ENCODE results near the gene ATXN7.

The ATXN7 gene

DNA sequence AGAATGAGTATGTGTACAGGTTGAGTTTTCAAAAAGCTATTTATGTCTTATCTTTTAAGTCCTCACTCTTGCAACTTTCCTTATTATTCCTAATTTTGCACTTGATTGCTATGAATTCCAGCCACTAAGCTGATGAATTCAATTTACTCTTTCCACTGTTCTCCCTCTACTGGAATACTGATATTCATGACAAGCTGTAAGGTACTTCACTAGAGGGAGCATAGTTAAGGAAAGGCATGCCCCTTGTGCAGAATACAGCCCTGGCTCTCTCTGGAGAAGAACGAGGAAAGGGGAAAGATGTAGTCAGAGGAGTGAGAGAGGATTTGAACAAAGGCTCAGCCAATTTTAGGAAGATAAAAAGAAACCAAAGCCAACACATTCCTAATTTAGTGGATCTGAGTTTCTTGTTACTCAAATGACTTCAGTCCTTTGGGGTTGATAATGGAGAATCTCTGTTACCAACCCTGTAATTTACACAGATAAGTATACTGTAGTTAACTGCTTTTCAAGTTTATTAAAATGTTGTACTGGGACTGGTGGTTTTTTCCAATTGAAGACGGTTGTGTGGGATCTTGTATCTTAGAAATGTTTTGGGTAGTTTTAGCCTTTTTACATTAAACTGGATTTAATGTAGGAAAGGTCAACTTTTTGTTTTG lies 44.5 kb downstream of the ATXN7 start:
- no peak for DNase-seq (ENCODE audit: low read depth in 2 of 2)

DNA sequence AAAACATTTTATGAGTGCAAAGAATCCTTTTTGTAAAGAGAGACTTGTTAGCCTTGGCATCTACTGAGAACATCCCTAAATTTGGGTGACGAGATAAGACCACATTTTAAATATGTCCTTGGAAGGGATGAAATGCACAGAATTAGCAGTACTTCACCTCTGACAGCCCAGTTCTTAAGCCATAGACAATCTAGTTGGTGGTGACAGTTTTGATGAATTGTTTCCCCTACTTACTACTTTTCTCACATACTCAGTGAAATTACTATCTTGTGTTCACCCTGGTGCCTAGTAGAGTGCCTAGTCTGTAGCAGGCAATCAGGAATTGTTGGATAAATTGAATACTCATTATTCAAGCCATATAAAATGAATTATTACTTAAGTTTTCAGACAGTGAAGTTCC lies 45.1 kb downstream of the ATXN7 start:
- DNase-seq (ENCODE audit: low read depth in 2 of 2) = no peak

DNA sequence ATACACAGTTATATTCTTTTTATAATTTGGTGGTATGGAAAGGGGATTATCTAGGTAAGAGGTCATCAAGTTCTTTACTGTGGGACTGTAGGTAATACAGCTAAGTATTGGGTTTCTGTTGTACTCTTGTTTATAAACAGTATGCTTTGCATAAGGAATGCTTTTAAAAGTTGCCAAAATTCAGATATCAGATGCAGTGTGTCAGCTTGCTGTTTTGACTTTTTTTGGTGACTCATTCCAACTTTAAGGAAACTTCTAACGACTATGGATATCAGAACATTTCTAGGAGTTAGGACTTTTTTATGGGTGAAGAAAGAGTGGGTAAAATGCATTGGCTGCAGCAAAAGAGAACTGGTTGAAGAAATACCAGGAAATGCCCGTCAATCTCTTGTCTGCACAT lies 45.8 kb downstream of the ATXN7 start:
- DNase-seq (ENCODE audit: low read depth in 2 of 2) = no peak

DNA sequence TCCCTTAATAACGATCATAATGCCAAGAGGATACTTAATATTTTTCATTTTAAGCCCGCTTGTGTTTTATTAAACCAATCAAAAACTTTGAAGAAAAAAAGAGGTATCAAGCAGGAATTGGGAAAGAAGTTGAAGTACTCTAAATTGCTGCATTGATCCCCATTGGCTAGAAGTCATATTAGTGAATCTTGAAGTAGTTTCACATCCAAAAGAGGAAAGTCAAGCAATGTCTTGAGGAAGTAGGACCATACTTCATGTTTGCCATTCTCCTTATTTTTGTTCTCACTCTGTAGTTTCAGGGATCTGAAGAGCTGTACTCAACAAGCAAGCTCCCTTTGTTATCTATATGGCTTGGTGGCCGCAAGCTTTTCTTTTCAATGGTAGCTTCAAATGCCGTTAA lies 46.3 kb downstream of the ATXN7 start:
- DNase-seq (ENCODE audit: low read depth in 2 of 2) = no peak

DNA sequence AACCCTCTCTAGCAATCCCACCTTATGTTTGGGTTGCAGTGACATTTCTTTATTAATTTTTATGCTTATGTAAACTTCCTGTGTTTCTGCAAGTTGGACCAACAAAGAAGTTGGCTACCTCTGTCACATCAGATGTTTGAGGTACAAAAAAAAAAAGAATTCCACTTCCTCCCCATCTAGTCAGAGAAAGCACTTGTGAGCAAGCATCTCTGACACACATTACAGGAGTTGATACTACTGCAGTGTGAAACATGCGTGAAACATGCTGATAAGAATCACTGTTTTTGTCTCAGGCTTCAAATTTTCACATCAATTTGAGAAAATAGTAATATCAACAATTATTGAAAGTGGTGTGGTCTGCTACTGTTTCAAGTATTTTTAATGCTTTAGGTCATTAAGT lies 47.2 kb downstream of the ATXN7 start:
- DNase-seq (ENCODE audit: low read depth in 2 of 2) = no peak

DNA sequence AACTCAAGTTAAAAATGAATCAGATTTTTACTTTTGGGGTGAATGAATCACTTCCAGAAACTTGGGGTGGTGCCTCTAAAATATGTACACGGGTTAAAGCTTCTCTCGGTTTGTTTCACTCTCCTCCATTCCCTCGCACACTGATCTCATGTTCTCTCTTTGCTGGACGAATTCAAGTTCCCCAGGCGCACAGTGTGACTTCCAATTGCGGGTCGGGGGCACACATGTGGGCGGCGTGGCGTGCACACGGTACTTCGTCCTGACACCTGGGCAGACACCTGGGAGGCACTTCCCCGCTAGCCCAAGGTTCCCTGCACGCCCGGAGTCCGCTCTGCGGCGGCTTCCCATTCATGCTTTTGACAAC lies 47.8 kb downstream of the ATXN7 start:
- no peak for DNase-seq (ENCODE audit: low read depth in 2 of 2)

DNA sequence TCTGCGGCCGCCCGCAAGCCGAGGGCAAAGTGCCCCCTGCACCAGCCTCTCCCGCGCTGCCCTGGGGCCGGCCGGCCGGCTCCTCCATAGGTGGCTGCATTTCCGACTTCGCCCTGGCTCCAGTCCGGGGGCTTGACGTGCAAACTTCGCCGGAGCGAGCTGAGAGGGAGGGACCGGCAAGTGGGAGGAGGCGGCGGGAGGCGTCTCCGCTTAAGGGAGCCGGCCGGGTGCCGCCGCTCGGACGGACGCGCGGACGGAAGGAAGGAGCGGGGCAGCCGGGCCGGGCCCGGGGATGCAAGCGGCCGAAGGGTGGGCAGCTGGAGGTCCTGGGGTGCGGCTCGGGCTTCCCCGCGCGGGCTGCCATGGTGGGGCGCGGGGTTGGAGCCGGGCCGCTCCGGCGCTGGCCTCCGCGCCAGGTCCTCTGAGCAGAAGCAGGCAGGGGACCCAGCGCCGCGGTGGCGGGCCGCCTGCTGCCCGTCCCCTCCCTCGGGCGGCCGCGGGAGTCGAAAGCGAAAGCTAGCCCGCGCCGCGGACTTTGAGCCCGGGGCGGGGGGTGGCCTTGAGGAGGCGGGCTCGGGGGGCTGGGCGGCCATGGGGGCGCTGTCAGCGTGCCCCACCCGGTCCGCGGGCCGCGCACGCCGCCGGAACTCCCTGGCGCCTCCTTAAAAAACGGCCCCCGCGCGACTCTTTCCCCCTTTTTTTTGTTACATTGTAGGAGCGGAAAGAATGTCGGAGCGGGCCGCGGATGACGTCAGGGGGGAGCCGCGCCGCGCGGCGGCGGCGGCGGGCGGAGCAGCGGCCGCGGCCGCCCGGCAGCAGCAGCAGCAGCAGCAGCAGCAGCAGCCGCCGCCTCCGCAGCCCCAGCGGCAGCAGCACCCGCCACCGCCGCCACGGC lies 48.5 kb downstream of the ATXN7 start, which contains the start of gene SCAANT1:
SCAANT1 (minus strand) TSS at position 511 of the 895 bp plus-strand sequence.
- DNase-seq (ENCODE audit: low read depth in 2 of 2) = peak; percentile 74

DNA sequence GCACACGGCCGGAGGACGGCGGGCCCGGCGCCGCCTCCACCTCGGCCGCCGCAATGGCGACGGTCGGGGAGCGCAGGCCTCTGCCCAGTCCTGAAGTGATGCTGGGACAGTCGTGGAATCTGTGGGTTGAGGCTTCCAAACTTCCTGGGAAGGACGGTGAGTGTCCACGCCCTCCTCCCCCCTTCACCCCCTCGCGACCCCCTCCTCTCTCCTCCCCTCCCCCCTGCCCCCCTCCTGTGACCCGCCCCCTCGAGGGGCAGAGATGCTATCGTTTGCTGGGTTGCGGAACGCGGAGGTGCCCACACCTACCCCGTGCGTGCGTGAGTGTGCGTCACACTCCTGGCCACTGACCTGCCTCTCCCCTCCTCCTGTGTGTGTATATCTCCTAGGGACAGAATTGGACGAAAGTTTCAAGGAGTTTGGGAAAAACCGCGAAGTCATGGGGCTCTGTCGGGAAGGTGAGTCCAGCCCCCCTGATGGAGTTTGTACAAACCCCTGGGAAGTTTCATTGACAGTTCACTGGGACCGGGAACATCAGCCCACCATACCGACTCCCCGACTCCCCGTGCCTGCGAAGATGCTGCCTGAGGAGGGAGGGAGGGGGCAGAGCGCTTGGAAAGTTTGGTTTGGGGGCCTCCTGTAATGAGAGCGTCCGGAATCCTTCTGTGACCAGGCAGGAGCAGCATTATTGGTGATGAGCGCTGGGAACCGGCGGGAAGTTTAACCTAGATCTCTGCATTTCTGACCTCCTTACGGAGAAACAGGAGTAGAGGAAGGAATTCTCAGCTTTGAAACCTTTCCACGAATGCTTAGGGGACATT lies 49.3 kb downstream of the ATXN7 start:
- no peak for DNase-seq (ENCODE audit: low read depth in 2 of 2)

DNA sequence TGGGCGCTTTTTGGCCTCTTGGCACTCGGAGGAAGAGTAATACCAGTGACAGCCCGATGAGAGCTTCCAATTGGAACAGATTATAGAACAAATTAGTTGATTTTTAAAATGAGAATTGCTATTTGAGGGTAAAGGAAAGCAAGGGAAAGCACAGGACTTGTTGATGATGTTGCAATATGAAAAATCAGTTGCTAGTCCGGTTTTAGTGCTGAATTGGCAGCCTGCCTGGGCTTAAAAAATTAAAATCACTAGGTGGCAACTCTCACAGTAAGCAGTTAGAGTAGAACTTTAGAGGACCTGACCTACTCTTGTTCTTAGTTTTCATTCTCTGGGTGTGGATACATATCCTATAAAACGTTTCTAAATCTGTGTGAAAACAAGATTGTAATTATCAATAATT lies 50.6 kb downstream of the ATXN7 start:
- peak in 1 of 2 experiments; percentile 26 for DNase-seq (ENCODE audit: low read depth in 2 of 2)

DNA sequence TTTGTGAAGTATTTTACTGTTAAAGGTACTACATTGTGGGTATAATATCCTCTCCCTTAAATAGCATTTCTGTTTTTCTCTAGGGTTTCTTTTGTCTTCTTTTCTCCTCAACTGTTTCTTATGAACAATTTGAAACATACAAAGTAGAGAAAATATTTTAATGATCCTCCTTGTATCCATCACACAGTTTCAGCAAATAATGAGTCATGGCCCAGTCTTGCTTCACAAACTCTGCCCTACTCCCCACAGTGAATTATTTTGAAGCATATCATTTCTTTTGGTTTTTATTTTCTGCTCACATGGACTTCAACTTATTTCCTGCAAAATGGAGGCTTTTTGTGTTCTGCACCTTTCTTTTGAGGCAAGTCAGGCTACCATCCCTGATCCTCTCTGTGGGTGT lies 54.7 kb downstream of the ATXN7 start:
- peak in 1 of 2 experiments; percentile 37 for DNase-seq (ENCODE audit: low read depth in 2 of 2)

DNA sequence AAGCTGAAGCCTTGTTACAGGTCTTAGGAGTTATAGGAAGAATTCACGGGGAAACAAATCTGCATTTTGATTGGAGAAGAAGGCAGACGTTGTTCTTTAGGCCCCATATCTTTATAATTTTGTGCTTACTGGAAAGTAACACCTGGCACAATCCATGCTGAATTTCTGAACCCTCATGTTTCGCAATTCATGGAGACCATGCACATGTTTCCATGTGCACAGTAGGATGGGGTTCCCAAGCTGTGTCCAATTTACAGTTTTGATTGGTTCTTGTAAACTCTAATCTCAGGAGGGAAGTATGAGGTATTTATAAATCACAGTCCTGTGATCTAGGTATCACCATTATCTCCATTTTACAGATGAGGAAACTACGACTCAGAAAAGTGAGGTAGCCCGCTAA lies 56.3 kb downstream of the ATXN7 start:
- DNase-seq (ENCODE audit: low read depth in 2 of 2) = no peak

DNA sequence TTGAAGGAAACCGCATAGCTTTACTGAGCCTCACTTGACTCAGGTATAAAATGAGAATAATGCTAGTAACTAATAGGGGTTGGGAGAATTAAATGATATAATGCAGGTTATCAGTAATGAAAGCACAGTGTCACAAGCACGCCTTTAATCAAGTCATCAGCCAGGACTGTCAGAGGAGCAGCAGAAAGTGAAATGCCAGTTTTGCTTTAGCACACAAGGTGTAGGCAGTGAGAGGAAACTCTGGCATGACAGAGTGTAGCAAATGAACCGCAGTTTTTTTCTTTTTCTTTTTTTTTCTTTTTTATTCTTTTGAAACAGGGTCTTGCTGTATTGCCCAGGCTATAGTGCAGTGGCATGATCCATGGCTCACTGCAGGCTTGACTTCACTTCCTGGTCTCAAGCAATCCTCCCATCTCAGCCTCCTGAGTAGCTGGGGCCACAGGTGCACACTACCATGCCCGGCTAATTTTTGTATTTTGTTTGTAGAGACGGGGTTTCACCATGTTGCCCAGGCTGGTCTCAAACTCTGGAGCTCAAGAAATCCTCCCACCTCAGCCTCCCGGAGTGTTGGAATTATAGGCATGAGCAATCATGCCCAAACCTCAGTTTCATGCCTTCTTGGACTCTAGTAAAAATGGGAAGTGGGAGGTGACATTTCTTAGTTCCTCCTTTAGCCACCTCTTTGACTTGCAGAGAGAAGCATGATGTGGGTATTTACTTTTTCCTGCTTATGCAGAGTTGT lies 58.2 kb downstream of the ATXN7 start:
- no peak for DNase-seq (ENCODE audit: low read depth in 2 of 2)

DNA sequence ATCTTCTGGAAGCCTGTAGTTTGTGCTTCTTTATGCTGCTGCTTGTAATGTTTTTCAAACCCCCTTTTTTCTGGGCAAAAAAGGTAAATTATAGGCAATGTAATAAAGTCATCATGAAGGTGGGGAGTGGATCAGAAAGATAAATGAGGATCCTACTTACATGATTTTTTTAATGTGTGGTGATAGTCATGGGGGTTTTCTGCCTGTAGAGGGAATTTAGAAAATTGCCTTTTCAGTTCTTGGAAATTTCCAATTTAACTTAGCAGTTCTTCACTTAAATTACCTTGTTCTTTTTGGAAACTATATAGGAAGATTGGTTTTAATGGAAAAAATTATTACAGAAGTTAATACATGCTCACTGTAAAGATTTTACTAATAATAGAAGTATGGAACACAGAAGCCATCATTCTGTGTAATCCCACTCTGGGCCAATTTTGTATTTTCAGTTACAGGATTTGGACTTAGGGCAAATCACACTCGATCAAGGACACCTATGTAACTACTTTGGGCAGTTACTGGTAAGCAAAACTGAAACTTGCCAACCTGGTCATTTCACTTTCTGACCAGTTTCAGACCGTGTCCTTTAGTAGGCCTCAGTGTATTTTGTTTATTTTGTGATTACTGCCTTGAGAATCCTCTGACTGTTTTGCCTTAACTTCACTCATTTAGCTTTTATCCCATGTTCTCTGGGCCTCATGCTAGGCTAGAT lies 59.0 kb downstream of the ATXN7 start:
- no peak for DNase-seq (ENCODE audit: low read depth in 2 of 2)

DNA sequence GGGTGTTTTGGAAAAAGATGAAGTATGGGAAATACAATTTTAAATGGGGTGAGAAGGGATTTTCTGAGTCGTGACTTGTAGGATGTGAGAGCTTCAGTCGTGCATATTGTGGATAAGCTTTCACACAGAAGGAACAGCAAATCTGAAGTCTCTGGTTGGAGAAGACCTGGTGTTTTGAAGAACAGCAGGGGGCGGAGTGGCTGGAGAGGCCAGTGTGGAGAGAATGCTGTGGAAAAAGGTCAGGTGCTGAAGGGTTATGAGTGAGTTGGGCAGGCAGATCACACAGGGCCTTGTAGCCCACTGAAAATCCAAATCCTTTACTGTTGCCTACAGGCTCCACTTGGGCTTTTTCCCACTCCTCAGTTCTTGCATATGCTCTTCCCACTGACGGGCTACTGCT lies 62.6 kb downstream of the ATXN7 start:
- DNase-seq (ENCODE audit: low read depth in 2 of 2) = no peak

DNA sequence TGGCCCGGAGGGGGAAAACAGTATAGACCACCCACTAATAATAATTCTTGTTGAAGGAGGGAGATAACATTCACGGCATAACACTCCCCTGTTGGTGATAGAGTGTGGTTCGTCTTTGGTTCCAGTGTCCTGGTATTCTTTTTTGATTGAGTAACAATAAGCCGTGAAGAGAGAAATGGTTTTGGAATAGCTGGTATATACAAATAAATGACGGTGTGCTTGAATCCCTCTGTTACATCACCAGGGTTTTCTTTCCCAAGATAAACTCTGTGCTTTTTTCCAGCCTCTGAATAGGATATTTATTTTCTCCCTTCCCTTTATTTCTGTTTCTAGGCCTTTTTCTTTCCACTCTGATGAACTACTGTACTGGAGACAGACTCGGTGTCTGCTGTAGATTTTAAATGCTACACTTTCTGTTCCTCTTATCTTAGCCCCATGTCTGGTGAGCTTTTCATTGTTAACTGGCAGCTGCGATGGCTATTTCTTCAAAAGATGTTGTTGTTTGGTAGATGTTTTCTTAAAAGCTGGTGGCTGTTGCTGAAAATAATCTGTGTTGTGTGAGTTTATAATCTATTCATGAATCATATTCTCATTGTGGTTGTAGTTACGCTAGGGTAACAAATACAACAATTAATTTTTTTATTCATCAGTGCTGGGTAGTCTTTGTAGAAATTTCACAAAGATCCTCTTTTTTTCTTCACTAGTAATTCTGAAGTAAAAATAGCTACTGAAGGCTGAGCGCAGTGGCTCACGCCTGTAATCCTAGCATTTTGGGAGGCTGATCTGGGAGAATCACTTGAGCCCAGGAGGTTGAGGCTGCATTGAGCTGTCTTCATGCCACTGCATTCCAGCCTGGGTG lies 64.0 kb downstream of the ATXN7 start:
- DNase-seq (ENCODE audit: low read depth in 2 of 2) = no peak

DNA sequence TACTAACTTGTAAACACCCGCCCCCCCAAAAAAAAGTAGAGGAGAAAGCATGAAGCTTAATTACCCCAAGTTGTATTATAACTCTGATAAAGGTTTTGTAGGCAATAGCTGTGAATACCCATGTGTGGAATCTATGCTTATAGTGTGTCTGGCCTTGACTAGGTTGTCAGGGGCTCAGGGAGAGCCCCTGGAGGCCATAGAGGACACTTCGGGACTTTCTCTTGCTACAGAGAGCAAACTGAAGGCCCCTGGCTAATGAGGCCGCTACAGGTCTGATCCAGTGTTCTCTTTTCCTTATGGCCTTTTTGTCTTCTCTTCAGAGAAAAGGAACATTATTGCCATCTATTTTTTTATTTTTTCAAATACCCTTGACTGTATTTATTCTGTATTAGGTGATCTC lies 67.6 kb downstream of the ATXN7 start:
- DNase-seq (ENCODE audit: low read depth in 2 of 2) = no peak

DNA sequence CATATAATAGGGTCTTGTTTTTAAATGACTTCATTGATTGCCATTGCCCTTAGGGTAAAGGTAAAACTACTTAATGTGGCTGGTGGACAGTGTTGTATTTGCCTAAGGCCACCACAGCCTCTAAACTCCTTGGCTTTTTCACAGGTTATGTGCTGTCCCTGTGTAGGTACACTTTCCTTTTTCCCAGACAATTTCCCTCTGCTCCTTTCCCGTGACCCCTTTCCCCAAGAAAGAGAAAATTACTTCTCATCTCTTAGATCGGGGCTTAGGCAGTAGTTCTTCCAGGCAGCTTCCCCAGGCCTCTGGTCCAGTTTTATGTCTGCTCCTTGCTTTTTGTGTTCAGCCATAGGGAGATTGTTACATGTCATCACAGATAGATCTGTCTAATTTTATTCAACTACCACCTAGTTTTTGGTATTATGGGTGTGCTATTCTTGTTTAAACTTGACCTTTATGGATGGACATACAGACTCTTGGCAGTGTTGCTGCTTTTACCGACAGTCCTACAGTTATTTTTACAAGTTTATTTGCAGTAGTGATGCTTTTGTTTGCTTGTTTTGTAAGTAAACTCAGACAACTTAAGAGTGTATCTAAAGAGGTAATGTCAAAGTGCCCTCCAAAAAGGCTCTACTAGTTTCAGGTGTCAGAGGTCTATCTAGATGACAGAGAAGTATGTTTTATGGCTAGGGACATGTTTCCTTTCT lies 69.0 kb downstream of the ATXN7 start:
- no peak for DNase-seq (ENCODE audit: low read depth in 2 of 2)

DNA sequence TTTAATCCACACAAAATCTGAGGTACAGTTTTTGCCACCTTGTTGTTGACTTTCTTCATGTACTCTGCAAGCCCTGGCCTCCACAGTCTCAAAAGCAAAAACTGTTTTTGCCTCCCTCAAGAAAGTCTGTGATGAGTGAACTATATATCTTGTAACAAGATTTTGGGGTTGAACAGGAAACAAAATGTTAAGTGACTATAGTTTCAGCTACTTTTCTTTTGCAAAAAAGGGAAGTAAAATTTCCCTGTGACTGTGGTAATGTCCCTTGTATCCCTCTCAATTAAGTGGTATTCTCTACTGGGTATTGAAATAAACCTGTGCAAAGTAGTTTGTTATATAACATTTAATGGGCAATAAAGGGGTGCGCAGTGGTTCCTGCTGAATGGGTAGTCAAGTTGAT lies 69.8 kb downstream of the ATXN7 start:
- no peak for DNase-seq (ENCODE audit: low read depth in 2 of 2)

DNA sequence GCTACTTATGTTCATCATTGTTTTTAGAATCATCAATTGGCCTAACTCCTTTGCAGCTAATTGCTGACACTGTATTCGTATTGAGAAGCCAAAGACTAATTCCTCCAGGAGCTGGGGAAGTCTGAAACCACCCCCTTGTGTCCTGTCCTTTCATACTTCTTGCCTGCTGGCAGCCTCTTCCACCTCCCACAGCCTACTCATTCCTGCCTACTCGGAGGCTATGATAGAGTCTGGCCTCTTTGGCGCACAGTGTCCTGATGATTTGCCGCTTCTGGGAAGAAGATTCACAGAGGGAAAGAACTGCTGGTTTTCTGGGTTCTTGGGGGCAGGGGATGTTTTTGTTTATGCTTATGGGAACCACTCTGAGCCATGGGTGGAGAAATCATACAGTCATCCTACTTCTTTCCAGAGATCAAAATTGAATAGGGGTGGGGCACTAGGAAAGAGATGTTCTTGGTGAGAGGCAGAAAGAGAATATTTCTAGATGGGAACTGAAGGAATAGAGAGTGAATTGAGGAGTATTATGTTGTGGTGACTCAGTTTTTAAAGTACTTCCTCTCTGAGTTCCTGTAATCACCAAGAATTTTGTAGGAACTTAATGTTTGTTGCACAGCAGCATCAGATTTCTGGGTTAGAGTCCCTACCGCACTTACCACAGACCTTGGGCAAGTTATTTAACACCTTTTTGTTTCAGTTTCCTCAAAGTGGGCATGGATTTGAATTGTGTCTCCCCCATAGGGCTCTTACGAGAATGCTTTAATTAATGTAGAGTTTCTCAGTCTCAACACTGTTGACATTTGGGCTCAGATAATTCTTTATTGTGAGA lies 70.6 kb downstream of the ATXN7 start:
- no peak for DNase-seq (ENCODE audit: low read depth in 2 of 2)
